ENCODE results near the gene ACYP1.
A peak's percentile ranks its signal among the peaks of the same experiment; 100 is the strongest.
"Not testable (repeated sequence)": the region's sequence is repeated elsewhere in the genome, so short reads cannot be mapped to it uniquely, and the experiment has no call there.

ACYP1 gene

DNA sequence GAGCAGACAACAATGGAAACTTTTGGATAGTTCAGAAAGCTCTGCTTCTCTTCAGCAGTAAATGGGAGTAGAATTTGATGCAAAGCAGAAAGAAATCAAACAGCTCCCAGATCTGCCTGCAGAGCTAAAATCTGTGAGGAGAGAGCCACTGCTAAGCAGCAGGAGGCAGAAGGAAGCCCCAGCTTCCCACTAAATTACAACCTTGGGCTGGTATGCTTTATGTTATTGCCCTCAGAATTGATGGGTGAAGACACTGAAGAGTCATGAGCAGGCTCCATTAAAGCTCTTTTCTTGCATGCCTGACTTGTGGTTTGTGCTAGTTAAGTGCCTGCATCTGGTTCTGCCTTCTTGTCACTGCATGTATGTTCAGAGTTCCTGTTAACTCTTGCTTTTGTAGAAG is 14.0 kb upstream of the ACYP1 start:
- TF ChIP-seq, protein P1, sequence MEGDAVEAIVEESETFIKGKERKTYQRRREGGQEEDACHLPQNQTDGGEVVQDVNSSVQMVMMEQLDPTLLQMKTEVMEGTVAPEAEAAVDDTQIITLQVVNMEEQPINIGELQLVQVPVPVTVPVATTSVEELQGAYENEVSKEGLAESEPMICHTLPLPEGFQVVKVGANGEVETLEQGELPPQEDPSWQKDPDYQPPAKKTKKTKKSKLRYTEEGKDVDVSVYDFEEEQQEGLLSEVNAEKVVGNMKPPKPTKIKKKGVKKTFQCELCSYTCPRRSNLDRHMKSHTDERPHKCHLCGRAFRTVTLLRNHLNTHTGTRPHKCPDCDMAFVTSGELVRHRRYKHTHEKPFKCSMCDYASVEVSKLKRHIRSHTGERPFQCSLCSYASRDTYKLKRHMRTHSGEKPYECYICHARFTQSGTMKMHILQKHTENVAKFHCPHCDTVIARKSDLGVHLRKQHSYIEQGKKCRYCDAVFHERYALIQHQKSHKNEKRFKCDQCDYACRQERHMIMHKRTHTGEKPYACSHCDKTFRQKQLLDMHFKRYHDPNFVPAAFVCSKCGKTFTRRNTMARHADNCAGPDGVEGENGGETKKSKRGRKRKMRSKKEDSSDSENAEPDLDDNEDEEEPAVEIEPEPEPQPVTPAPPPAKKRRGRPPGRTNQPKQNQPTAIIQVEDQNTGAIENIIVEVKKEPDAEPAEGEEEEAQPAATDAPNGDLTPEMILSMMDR (conservative IDR thresholded peaks at IDR 0.05; ENCODE audit: control insufficient read depth, insufficient read depth, low read depth, low read length), result no peak
- DNase-seq (ENCODE audit: low read depth), result no peak
- no peak overlapping the region for H3K4me3 ChIP-seq (ENCODE audit: control insufficient read depth, low read depth, low read length)

DNA sequence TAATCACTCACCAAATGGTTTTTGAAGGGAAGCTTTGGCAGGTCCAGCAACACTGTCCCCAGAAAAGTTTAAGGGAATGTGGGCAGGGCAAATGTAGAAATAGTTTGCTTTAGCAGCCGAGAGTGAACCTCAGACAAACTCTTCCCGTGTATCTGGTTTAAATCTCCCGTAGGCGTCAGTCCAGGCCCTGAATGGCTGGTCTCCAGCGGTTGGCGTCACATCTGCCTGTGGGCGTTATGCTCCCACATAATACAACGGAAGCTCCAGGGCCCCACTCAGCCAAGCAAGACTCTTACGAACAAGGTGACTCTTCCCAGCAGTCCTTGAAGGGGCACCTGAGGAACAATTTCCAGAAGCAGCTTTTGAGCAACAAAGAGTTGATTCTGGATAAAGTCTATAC is 6.6 kb upstream of the ACYP1 start:
- DNase-seq (ENCODE audit: low read depth), result peak; percentile 78
- TF ChIP-seq, protein P1 (conservative IDR thresholded peaks at IDR 0.05; ENCODE audit: control insufficient read depth, insufficient read depth, low read depth, low read length), result no peak
- H3K4me3 ChIP-seq (ENCODE audit: control insufficient read depth, low read depth, low read length), result no peak overlapping the region

DNA sequence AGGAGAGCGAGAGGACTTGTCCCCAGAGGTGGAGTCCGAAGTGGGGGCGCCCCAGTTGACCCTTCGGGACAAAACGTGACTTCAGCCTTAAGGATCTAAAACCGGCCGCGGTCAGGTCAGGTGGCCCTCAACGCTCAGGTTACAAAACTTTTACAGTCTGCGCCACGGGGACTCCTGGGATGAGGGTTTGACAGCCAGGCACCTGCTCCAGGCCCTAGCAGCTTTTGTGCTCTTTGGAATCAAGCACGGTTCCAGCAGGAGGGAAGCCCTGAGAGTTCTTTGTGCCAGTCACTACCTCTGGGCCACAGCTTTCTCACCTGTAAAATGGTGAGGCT is 6.0 kb upstream of the ACYP1 start:
- peak overlapping the region; percentile 43 for H3K4me3 ChIP-seq (ENCODE audit: control insufficient read depth, low read depth, low read length)
- TF ChIP-seq, protein P1 (conservative IDR thresholded peaks at IDR 0.05; ENCODE audit: control insufficient read depth, insufficient read depth, low read depth, low read length), result no peak
- no peak for DNase-seq (ENCODE audit: low read depth)

DNA sequence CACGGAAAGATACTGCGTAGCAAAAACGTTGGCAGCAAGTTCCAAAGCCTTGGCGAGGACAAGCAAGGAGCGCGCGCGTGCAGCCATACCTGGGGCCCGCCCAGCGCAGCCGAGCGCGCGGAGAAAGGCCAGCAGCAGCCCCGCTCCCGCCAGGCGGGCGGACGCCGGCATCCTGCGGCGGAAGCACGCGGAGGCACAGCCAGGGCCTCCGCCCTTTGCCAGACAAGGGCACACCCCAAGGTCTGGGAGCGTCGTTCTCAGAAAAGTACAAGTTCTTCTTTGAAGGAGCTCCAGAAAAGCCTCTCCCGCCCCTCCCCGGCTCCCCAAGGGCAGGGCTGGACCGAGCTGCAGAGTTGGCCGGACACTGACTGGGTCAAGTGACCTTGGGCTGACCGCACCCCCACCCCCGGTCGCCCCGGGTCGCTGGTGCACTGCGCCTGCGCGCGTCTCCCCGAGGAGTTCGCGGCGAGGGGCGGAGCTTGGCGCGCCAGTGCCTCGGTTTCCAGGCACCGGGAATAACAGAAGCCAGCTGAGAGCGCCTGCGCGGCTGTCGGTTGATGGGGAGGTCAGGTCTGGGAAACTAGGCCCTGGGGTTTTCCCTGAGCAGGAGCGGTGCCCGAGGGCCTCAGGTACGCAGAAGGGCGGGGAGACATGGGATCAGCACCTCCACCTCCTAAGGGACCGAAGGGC is 5.4 kb upstream of the ACYP1 start, which contains the start of gene ZC2HC1C:
TSS of gene ZC2HC1C (plus strand) at position 521 of the 690 bp plus-strand sequence. CDS start 933 bp downstream, outside the sequence.
- H3K4me3 ChIP-seq (ENCODE audit: control insufficient read depth, low read depth, low read length), result peak within 1 kb of the TSS; percentile 43
- TF ChIP-seq, protein P1 (conservative IDR thresholded peaks at IDR 0.05; ENCODE audit: control insufficient read depth, insufficient read depth, low read depth, low read length), result no peak
- DNase-seq (ENCODE audit: low read depth), result peak; percentile 87

DNA sequence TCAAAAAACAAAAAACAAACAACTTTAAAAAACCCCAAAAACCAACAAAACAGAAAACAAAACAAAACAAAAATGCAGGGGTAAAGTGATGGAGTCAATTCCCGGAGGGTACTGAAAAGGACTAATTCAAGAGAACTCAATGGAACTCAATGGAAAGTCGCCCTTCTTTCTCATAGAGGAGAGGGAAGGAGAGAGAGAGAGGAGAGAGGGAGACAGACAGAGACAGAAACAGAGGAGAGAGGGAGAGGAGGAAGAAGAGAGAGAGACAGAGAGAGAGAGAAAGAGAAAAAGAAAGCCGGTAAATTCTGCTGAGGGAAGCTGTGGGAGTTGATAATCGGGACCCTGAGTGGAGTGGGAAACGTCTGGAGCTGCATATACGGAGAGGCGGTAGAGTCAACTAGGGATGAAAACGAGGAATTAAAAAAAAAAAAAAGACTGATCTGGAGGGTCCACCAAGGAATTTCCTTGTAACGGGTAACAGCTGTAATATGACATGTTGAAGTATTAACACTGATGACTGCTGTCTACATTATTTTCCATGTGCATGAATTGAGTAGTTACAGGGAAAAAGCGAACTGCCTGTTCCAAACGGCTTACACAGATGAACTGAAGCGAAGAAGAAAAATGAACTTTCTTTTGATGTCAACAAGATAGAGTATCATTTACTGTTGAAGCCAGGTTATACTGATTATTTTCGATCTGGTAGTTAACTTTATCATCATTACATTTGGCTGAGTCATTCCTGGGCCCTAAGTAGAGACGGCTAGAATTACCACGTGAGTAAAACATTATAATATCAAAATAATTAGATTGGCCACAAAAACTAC is 4.7 kb upstream of the ACYP1 start:
- TF ChIP-seq, protein P1 (conservative IDR thresholded peaks at IDR 0.05; ENCODE audit: control insufficient read depth, insufficient read depth, low read depth, low read length), result no peak
- DNase-seq (ENCODE audit: low read depth), result peak; percentile 73
- peak overlapping the region; percentile 43 for H3K4me3 ChIP-seq (ENCODE audit: control insufficient read depth, low read depth, low read length)

DNA sequence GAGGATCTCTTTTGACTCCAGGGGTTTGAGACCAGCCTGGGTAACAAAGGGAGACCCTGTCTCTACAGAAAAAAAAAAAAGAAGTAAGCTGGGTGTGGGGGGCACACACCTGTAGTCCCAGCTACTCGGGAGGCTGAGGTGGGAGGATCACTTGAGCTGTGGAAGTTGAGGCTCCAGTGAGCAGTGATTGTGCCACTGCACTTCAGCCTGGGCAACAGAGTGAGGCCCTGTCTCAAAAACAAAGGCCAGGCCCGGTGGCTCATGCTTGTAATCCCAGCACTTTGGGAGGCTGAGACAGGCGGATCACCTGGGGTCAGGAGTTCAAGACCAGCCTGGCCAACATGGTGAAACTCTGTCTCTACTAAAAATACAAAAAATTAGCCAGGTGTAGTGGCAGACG is 3.9 kb upstream of the ACYP1 start:
- not testable (repeated sequence) for H3K4me3 ChIP-seq (ENCODE audit: control insufficient read depth, low read depth, low read length); DNase-seq (ENCODE audit: low read depth)

DNA sequence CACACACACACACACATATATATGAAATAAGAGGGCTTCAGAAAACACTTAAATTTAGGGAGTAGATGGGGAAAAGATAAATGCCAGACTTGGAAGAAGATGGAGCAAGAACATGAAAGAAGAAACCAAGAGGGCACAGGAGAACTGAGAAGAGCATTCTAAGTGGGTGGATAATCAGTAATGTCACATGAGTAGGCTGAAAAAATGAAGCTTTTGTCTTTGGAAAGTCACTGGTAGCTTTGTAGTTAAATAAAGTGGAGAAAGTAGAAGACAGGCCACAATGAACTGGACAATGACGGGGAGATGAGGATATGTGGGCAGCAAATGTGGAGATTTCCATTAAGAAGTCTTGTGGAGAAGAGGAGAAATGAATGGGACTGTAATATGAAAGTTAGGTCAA is 3.4 kb upstream of the ACYP1 start:
- TF ChIP-seq, protein P1 (conservative IDR thresholded peaks at IDR 0.05; ENCODE audit: control insufficient read depth, insufficient read depth, low read depth, low read length), result no peak
- no peak overlapping the region for H3K4me3 ChIP-seq (ENCODE audit: control insufficient read depth, low read depth, low read length)
- no peak for DNase-seq (ENCODE audit: low read depth)

Measured in fibroblast of mammary gland (primary cell).